ENCODE results near the gene CDC42.
"Not testable (repeated sequence)": the region's sequence is repeated elsewhere in the genome, so short reads cannot be mapped to it uniquely, and the experiment has no call there.

GRCh38 chr1:22012752-22013151 is 39.8 kb upstream of the CDC42 start:
- not testable (repeated sequence) for TF ChIP-seq USF2 (CRISPR knock-in tag; IDR thresholded peaks at IDR 0.05); ATF2 (CRISPR knock-in tag; IDR thresholded peaks at IDR 0.05; ENCODE audit: borderline replicate concordance, low read depth); ETV6 (CRISPR knock-in tag; IDR thresholded peaks at IDR 0.05); CTCF (IDR thresholded peaks at IDR 0.05); HMGXB4 (CRISPR knock-in tag; IDR thresholded peaks at IDR 0.05); GABPB1 (CRISPR knock-in tag; IDR thresholded peaks at IDR 0.05); CREM (CRISPR knock-in tag; IDR thresholded peaks at IDR 0.05); CBFB (CRISPR knock-in tag; IDR thresholded peaks at IDR 0.05; ENCODE audit: low read depth); ZNF219 (CRISPR knock-in tag; IDR thresholded peaks at IDR 0.05; ENCODE audit: borderline replicate concordance); MAX (CRISPR knock-in tag; IDR thresholded peaks at IDR 0.05); USF1 (CRISPR knock-in tag; IDR thresholded peaks at IDR 0.05); RORB (CRISPR knock-in tag; IDR thresholded peaks at IDR 0.05); TEAD4 (CRISPR knock-in tag; IDR thresholded peaks at IDR 0.05)
